GM23338 (cell line): Measurements from ENCODE around the gene MSTO1.
"Not testable (repeated sequence)": the region's sequence is repeated elsewhere in the genome, so short reads cannot be mapped to it uniquely, and the experiment has no call there.

Experiments
- CREB1 ChIP-seq: fragments of 250-450 bp; sonication (Bioruptor Pico); IDR thresholded peaks from 2 replicates; pipeline ENCODE4 v1.5.0; 2020; ENCODE audit warnings: low read depth, mild to moderate bottlenecking, moderate library complexity
- CTCF ChIP-seq, 2 experiments: fragments of 200-600 bp in 1 of 2; sonication (generic) in 1 of 2; conservative IDR thresholded peaks; 2 replicates each; pipeline versions ENCODE4 v1.5.1 to v1.6.1; 2016 to 2017; ENCODE audit warnings: antibody characterized with exemption in 2 of 2, low read depth in 2 of 2, mild to moderate bottlenecking in 2 of 2, moderate library complexity in 1 of 2
- ETS1 ChIP-seq: IDR thresholded peaks from 2 replicates; pipeline ENCODE4 v1.6.1; 2016; ENCODE audit warnings: antibody characterized with exemption
- EZH2 ChIP-seq: fragments of 200-600 bp; sonication (generic); IDR thresholded peaks from one replicate; pipeline ENCODE4 v1.8.0; 2017; ENCODE audit warnings: antibody characterized with exemption, mild to moderate bottlenecking, low read depth; ENCODE audit not compliant: unreplicated experiment
- EZH2phosphoT487 ChIP-seq: fragments of 200-600 bp; sonication (generic); IDR thresholded peaks from one replicate; pipeline ENCODE4 v1.8.1; 2018; ENCODE audit warnings: antibody characterized with exemption; ENCODE audit not compliant: unreplicated experiment
- JUNB ChIP-seq: IDR thresholded peaks from one replicate; pipeline ENCODE4 v1.6.1; 2016; ENCODE audit warnings: antibody characterized with exemption; ENCODE audit not compliant: unreplicated experiment
- POLR2AphosphoS5 ChIP-seq: IDR thresholded peaks from 2 replicates; pipeline ENCODE4 v1.6.1; 2016; ENCODE audit warnings: antibody characterized with exemption, low read depth
- REST ChIP-seq: IDR thresholded peaks from one replicate; pipeline ENCODE4 v1.6.1; 2018; ENCODE audit warnings: antibody characterized with exemption; ENCODE audit not compliant: unreplicated experiment
- STAT1 ChIP-seq: IDR thresholded peaks from one replicate; pipeline ENCODE4 v1.6.1; 2016; ENCODE audit warnings: antibody characterized with exemption; ENCODE audit not compliant: unreplicated experiment
- ZNF114 ChIP-seq: fragments of 250-450 bp; sonication (Bioruptor Pico); IDR thresholded peaks from 2 replicates; pipeline ENCODE4 v1.5.0; 2020; ENCODE audit warnings: mild to moderate bottlenecking, moderate library complexity
- ZNF331 ChIP-seq: fragments of 250-450 bp; sonication (Bioruptor Pico); IDR thresholded peaks from 2 replicates; pipeline ENCODE4 v1.5.0; 2020; ENCODE audit warnings: low read depth, mild to moderate bottlenecking, moderate library complexity
- ZNF462 ChIP-seq: fragments of 250-450 bp; sonication (Bioruptor Pico); IDR thresholded peaks from 2 replicates; pipeline ENCODE4 v1.5.0; 2020; ENCODE audit warnings: mild to moderate bottlenecking, moderate library complexity

DNA sequence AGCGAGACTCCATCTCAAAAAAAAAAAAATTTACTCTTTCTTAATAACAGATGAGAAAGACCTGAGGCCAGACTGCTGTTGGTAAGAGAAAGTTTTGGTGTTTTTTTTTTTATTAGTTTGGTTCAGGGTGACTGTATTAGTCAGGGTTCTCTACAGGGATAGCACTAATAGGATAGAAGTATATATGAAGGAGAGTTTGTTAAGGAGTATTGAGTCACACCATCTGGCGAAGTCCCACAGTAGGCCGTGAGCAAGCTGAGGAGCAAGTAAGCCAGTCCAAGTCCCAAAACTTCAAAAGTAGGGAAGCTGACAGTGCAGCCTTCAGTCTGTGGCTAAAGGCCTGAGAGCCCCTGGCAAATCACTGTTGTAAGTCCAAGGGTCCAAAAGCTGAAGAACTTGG, 20.7 kb upstream of the MSTO1 start:
- TF ChIP-seq POLR2AphosphoS5; CTCF (conservative IDR thresholded peaks at IDR 0.05; ENCODE audit: low read depth in 2 of 2); EZH2phosphoT487; EZH2; ZNF331 (CRISPR knock-in tag); REST; ZNF114 (CRISPR knock-in tag); ETS1; STAT1; CREB1; ZNF462 (CRISPR knock-in tag); JUNB: not testable (repeated sequence)
